ENCODE results near the gene GPATCH4. TPM values are rescaled to one million over a fixed set of nuclear protein-coding genes. Genes with fewer than 3 reads are reported as not detected.
"Not testable (repeated sequence)": the region's sequence is repeated elsewhere in the genome, so short reads cannot be mapped to it uniquely, and the experiment has no call there.

Gene GPATCH4
- total and polyA plus RNA-seq, 11 donors, result 8.8 to 67.5 (median 15.5) TPM

DNA sequence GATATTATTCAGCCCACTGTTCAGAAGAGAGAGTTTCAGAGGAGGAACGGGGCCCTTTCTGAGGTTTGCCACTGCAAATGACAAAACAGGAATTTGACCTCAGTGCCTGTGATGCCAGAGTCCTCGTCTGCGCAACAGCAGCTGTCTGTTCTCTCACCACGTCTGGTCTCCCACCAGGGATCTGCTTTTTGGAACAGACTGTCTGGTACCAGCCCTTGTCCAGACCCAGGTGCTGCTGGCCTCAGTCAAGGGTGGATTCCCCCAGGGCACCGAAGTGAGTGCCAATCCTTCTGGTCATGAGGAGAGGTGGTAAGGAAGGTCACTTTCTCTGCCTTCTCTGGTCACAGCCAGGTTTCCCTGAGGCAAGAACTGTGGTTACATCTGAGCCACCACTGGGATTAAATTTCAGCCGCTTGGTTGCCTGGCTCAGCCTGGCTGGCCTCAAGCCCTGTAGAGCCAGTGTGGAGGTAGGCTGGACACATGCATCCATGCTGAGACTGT, 38.4 kb upstream of the GPATCH4 start:
- H3K27me3 ChIP-seq, result peaks cover 24 to 88% (median 51%) of the 10 kb centered on the region in 9 donors
- no peaks in the 10 kb centered on the region for H3K36me3 ChIP-seq
- WGBS, 4 donors, result 60 to 63% (median 61%) methylated on average over 6 of the region's 6 CpGs
- H3K4me1 ChIP-seq, result peaks cover 0 to 19% (median 13%) of the 10 kb centered on the region in 12 donors
- no peak for DNase-seq
- TF ChIP-seq, protein P1, sequence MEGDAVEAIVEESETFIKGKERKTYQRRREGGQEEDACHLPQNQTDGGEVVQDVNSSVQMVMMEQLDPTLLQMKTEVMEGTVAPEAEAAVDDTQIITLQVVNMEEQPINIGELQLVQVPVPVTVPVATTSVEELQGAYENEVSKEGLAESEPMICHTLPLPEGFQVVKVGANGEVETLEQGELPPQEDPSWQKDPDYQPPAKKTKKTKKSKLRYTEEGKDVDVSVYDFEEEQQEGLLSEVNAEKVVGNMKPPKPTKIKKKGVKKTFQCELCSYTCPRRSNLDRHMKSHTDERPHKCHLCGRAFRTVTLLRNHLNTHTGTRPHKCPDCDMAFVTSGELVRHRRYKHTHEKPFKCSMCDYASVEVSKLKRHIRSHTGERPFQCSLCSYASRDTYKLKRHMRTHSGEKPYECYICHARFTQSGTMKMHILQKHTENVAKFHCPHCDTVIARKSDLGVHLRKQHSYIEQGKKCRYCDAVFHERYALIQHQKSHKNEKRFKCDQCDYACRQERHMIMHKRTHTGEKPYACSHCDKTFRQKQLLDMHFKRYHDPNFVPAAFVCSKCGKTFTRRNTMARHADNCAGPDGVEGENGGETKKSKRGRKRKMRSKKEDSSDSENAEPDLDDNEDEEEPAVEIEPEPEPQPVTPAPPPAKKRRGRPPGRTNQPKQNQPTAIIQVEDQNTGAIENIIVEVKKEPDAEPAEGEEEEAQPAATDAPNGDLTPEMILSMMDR (IDR thresholded peaks at IDR 0.05), result no peak
- TF ChIP-seq POLR2A (IDR thresholded peaks at IDR 0.05), result no peak
- ATAC-seq, result no peak
- no peaks in the 10 kb centered on the region for H3K9me3 ChIP-seq
- no peak overlapping the region for H3K27ac ChIP-seq
- no peak overlapping the region for H3K4me3 ChIP-seq
- intact Hi-C loops (cut with DNase I), result no loop called here

DNA sequence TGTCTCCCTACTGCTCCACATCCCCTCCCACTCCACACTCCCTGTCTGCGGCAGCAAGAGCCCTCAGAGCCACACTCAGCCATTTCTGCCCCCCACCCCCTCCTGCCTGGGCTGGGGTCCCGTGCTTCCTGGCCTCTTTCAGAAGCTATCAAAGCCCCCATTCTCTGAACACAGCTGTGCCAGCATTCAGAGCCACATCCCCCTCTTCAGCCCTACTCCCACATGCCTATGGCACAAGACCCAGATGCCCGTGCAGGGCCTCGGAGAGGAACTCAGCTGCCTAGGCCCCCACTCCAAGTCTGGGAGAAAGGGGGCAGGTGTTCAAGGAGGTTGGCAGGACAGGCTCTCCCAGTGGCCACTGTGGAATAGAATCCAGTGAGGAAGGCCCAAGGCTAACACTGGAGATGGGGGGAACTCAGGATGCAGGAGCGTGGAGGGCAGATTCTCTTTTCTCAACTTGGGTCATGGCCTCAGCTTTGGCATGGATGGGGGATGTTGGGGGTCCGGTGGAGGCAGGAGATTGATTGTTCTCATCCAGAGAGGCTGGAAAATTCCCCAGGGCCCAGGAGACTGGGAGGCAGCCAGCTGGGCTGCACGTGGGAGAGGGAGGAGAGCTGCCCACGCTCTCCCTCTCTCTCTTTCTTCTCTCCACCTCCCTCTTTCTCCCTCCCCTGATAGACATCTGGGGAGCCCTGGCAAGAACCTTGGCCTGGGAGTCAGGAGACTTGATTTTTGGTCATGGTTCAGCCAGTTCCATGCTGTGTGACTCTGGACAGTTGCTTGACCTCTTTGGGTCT, 37.1 kb upstream of the GPATCH4 start:
- no peaks in the 10 kb centered on the region for H3K36me3 ChIP-seq
- H3K9me3 ChIP-seq, result no peaks in the 10 kb centered on the region
- peaks cover 0 to 19% (median 13%) of the 10 kb centered on the region in 12 donors for H3K4me1 ChIP-seq
- peaks cover 24 to 85% (median 50%) of the 10 kb centered on the region in 9 donors for H3K27me3 ChIP-seq
- intact Hi-C loops (cut with DNase I), result no loop called here
- DNase-seq (no peak), ATAC-seq (no peak)
- WGBS, 4 donors, result 57 to 66% (median 62%) methylated on average over 8 of the region's 8 CpGs
- TF ChIP-seq, protein P1 (IDR thresholded peaks at IDR 0.05), result no peak
- TF ChIP-seq POLR2A (IDR thresholded peaks at IDR 0.05), result no peak
- no peak overlapping the region for H3K27ac ChIP-seq
- H3K4me3 ChIP-seq, result no peak overlapping the region

DNA sequence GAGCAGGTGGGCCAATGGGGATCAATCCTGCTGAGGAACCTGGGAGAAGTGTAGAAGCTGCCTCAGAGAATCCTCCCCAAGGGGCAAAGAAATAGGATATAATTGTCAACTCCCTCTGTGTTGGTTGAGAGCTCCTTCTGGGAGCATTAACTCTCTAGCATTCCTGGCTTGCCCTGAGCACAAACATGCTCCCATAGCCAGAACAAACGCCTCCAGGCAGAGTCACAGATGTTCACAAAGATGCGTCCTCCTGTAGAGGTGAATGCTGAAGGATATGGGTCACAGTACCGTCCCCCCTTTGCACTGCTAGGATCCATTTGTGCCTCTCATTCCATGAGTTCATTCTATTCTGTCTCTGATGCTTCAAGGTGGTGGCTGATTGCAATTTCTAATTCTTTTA, 31.1 kb upstream of the GPATCH4 start:
- no peak overlapping the region for H3K4me3 ChIP-seq
- H3K36me3 ChIP-seq, result no peaks in the 10 kb centered on the region
- 65 to 80% (median 69%) methylated on average over 3 of the region's 3 CpGs for WGBS, 4 donors
- DNase-seq, result no peak
- no peaks in the 10 kb centered on the region for H3K9me3 ChIP-seq
- H3K27me3 ChIP-seq, result peaks cover 6 to 73% (median 16%) of the 10 kb centered on the region in 9 donors
- no peaks in the 10 kb centered on the region for H3K4me1 ChIP-seq
- TF ChIP-seq POLR2A (IDR thresholded peaks at IDR 0.05), result no peak
- TF ChIP-seq, protein P1 (IDR thresholded peaks at IDR 0.05), result no peak
- intact Hi-C loops (cut with DNase I), result no loop called here
- H3K27ac ChIP-seq, result no peak overlapping the region
- no peak for ATAC-seq

DNA sequence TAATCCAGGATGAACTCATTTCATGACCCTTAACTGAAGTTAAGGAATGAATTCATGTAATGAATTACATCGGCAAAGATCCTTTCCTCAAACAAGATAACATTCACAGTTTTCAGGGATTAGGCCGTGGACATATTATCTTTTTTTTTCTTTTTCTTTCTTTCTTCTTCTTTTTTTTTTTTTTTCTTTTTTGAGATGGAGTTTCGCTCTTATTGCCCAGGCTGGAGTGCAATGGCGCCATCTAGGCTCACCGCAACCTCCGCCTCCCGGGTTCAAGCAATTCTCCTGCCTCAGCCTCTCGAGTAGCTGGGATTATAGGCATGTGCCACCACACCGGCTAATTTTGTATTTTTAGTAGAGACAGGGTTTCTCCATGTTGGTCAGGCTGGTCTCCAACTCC, 29.9 kb upstream of the GPATCH4 start:
- ATAC-seq; H3K27ac ChIP-seq; H3K4me3 ChIP-seq; H3K36me3 ChIP-seq; H3K4me1 ChIP-seq; DNase-seq; H3K9me3 ChIP-seq; intact Hi-C loops (cut with DNase I): not testable (repeated sequence)
- 51 to 57% (median 55%) methylated on average over 9 of the region's 9 CpGs for WGBS, 4 donors
- H3K27me3 ChIP-seq, result peaks cover 6 to 81% (median 26%) of the 10 kb centered on the region in 9 donors

Measured in heart left ventricle (tissue), 16 donors.